ENCODE measurements around the gene NAPEPLD.

NAPEPLD gene

DNA sequence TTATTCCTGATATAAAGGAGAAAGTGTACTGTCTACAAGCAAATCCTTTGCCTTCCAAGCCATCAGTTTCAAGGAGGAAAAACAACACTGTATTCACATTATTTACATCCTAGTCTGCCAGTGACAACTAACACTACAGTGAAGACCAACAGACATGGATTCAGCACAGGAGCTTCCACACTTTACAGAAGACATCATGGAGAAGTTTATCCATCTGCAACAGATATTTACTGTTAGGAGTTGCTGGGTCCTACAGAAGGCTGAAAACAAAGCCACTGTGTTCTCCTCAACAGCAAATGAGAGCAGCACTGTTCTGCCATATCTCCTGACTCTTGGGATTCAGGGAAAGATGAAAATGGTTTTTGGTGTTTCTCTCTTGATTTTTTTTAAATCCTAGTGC lies 31.9 kb downstream of the NAPEPLD start (continued):
- TF ChIP-seq, protein P1, sequence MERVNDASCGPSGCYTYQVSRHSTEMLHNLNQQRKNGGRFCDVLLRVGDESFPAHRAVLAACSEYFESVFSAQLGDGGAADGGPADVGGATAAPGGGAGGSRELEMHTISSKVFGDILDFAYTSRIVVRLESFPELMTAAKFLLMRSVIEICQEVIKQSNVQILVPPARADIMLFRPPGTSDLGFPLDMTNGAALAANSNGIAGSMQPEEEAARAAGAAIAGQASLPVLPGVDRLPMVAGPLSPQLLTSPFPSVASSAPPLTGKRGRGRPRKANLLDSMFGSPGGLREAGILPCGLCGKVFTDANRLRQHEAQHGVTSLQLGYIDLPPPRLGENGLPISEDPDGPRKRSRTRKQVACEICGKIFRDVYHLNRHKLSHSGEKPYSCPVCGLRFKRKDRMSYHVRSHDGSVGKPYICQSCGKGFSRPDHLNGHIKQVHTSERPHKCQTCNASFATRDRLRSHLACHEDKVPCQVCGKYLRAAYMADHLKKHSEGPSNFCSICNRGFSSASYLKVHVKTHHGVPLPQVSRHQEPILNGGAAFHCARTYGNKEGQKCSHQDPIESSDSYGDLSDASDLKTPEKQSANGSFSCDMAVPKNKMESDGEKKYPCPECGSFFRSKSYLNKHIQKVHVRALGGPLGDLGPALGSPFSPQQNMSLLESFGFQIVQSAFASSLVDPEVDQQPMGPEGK (CRISPR knock-in tag; IDR thresholded peaks at IDR 0.05; ENCODE audit: borderline replicate concordance), result no peak
- TF ChIP-seq ZC3H10 (CRISPR knock-in tag; IDR thresholded peaks at IDR 0.05) (no peak), ESRRG (CRISPR knock-in tag; IDR thresholded peaks at IDR 0.05) (no peak)

DNA sequence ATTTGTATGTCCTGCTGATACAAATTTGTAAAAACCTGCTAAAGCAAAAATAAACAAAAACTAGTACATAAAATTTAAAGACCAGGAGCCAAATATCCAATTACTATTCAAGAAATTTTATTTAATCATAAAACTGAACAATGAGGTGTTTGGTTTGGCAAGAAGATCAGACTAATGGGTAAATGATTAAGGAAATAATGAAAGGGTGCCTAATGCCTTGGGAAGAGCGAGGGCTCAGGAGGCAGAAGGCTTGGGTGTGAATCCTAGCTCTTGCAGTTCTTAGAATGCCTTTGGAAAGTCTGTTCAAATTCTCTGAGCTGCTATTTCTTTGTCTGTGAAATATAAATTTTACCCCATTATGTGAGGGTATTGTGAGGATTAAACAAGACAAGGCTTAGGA lies 32.4 kb downstream of the NAPEPLD start:
- no peak for ATAC-seq

DNA sequence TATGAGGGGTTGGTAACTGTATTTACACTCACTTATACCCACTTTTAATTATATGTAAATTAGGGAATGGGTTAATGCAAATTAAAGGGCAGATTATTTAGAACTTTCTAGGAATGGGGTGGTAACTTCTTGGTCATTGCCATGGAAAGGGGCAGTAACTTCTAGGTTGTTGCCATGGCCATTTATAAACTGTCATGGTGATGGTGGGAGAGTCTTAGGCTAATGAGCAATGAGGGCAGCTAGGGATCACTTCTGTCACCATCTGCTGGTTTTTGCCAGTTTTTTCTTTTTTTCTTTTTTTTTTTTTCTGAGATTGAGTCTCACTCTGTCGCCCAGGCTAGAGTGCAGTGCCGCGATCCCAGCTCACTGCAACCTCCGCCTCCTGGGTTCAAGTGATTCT lies 33.1 kb downstream of the NAPEPLD start:
- TF ChIP-seq PPARA (CRISPR knock-in tag; IDR thresholded peaks at IDR 0.05; ENCODE audit: borderline replicate concordance) (no peak), SNAI2 (CRISPR knock-in tag; IDR thresholded peaks at IDR 0.05) (no peak), TCF4 (CRISPR knock-in tag; IDR thresholded peaks at IDR 0.05; ENCODE audit: borderline replicate concordance) (no peak), ZNF70 (CRISPR knock-in tag; IDR thresholded peaks at IDR 0.05) (no peak), ZC3H10 (CRISPR knock-in tag; IDR thresholded peaks at IDR 0.05) (no peak)
- no peak for ATAC-seq

More for the DNA sequence above, 32.4 kb downstream of the NAPEPLD start:
- TF ChIP-seq, protein P2, sequence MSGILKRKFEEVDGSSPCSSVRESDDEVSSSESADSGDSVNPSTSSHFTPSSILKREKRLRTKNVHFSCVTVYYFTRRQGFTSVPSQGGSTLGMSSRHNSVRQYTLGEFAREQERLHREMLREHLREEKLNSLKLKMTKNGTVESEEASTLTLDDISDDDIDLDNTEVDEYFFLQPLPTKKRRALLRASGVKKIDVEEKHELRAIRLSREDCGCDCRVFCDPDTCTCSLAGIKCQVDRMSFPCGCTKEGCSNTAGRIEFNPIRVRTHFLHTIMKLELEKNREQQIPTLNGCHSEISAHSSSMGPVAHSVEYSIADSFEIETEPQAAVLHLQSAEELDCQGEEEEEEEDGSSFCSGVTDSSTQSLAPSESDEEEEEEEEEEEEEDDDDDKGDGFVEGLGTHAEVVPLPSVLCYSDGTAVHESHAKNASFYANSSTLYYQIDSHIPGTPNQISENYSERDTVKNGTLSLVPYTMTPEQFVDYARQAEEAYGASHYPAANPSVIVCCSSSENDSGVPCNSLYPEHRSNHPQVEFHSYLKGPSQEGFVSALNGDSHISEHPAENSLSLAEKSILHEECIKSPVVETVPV (CRISPR knock-in tag; IDR thresholded peaks at IDR 0.05), result no peak
- TF ChIP-seq, protein P1 (CRISPR knock-in tag; IDR thresholded peaks at IDR 0.05; ENCODE audit: borderline replicate concordance), result no peak
- TF ChIP-seq ZNF8 (CRISPR knock-in tag; IDR thresholded peaks at IDR 0.05), result no peak

DNA sequence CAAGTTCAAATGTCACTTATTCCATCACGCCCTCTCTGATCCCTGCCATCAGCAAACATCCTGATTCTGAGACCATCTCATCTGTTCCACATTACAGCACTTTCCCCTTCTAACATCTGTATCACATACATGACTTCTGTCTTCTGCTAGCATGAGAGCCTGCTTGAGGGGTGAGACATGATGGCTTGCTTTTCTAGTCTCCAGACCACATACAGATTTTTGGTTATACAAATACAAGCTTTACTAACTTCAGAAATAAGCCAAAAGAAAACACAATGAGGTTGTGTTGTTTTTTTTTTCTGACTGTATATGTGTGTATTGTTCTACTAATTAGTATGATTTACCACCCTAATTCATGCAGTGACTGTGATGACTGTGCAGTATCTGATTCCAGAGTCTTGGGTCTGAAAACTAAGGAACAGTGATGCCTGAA lies 34.3 kb downstream of the NAPEPLD start:
- no peak for TF ChIP-seq ZFP30 (CRISPR knock-in tag; IDR thresholded peaks at IDR 0.05)
- TF ChIP-seq ZNF565 (CRISPR knock-in tag; conservative IDR thresholded peaks at IDR 0.05; ENCODE audit: low read depth), result no peak
- no peak for TF ChIP-seq BACH2 (CRISPR knock-in tag; IDR thresholded peaks at IDR 0.05; ENCODE audit: borderline replicate concordance)
- no peak for TF ChIP-seq SNAI2 (CRISPR knock-in tag; IDR thresholded peaks at IDR 0.05)
- TF ChIP-seq, protein P3, sequence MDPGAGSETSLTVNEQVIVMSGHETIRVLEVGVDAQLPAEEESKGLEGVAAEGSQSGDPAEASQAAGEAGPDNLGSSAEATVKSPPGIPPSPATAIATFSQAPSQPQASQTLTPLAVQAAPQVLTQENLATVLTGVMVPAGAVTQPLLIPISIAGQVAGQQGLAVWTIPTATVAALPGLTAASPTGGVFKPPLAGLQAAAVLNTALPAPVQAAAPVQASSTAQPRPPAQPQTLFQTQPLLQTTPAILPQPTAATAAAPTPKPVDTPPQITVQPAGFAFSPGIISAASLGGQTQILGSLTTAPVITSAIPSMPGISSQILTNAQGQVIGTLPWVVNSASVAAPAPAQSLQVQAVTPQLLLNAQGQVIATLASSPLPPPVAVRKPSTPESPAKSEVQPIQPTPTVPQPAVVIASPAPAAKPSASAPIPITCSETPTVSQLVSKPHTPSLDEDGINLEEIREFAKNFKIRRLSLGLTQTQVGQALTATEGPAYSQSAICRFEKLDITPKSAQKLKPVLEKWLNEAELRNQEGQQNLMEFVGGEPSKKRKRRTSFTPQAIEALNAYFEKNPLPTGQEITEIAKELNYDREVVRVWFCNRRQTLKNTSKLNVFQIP (CRISPR knock-in tag; IDR thresholded peaks at IDR 0.05; ENCODE audit: borderline replicate concordance, low read depth), result no peak
- TF ChIP-seq, protein P1 (CRISPR knock-in tag; IDR thresholded peaks at IDR 0.05; ENCODE audit: borderline replicate concordance), result no peak
- TF ChIP-seq, protein P4, sequence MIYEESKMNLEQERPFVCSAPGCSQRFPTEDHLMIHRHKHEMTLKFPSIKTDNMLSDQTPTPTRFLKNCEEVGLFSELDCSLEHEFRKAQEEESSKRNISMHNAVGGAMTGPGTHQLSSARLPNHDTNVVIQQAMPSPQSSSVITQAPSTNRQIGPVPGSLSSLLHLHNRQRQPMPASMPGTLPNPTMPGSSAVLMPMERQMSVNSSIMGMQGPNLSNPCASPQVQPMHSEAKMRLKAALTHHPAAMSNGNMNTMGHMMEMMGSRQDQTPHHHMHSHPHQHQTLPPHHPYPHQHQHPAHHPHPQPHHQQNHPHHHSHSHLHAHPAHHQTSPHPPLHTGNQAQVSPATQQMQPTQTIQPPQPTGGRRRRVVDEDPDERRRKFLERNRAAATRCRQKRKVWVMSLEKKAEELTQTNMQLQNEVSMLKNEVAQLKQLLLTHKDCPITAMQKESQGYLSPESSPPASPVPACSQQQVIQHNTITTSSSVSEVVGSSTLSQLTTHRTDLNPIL (CRISPR knock-in tag; IDR thresholded peaks at IDR 0.05; ENCODE audit: low read depth), result no peak
- TF ChIP-seq ZC3H10 (CRISPR knock-in tag; IDR thresholded peaks at IDR 0.05), result no peak
- no peak for TF ChIP-seq ARNTL (CRISPR knock-in tag; IDR thresholded peaks at IDR 0.05; ENCODE audit: borderline replicate concordance, low read depth)
- no peak for TF ChIP-seq ISL1 (CRISPR knock-in tag; IDR thresholded peaks at IDR 0.05)
- TF ChIP-seq PPARA (CRISPR knock-in tag; IDR thresholded peaks at IDR 0.05; ENCODE audit: borderline replicate concordance), result no peak
- TF ChIP-seq, protein P2 (CRISPR knock-in tag; IDR thresholded peaks at IDR 0.05), result no peak
- TF ChIP-seq GLIS3 (CRISPR knock-in tag; IDR thresholded peaks at IDR 0.05), result no peak
- no peak for TF ChIP-seq ESRRG (CRISPR knock-in tag; IDR thresholded peaks at IDR 0.05)
- TF ChIP-seq OSR1 (CRISPR knock-in tag; IDR thresholded peaks at IDR 0.05), result no peak
- TF ChIP-seq RARB (CRISPR knock-in tag; IDR thresholded peaks at IDR 0.05), result no peak
- ATAC-seq, result no peak
